Measurements from ENCODE around the gene DPYSL4.

The DPYSL4 gene

GRCh38 chr10:132201111-132201969 is 14.6 kb downstream of the DPYSL4 start:
- H3K36me3 ChIP-seq (ENCODE audit: insufficient read depth, low read length): no peaks in the 10 kb centered on the region

DNA sequence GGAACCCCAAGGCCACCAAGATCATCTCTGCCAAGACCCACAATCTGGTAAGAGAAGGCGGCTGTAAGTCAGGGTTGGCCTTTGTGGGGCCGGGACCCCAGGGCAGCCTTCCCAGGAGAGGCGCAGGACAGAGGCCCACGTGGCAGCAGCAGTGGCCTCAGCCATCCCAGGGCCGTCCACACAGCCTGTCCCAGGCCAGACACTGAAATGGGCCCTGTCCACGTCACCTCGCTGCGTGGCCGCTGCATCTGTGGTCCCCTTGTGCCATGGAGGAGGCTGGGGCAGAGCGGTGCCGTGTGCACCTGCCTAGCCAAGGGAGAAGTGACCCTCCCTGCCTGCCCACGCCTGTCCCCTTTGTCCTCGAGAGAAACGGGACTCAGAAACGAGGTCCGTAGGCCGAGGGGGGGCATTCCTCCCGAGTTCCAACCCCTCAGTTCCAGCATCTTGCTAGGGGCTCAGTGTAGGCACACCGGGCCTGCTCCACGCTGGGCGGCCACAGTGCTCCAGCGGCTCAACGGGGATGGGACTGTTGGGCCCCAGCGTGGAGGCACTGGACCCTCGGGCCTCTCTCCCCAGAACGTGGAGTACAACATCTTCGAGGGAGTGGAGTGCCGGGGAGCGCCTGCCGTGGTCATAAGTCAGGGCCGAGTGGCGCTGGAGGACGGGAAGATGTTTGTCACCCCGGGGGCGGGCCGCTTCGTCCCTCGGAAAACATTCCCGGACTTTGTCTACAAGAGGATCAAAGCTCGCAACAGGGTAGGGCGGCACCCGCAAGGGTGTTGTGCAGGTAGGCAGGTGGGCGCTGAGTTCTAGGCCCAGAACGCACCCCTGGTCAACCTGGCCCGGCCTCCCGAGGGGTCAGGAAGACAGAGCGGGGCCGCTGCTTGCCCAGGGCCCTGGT is 15.6 kb downstream of the DPYSL4 start:
- H3K4me3 ChIP-seq (ENCODE audit: low read depth in 1 of 2, low read length in 2 of 2): no peak overlapping the region
- H3K9me3 ChIP-seq (ENCODE audit: low read length): no peaks in the 10 kb centered on the region
- no peaks in the 10 kb centered on the region for H3K36me3 ChIP-seq (ENCODE audit: insufficient read depth, low read length)
- no peaks in the 10 kb centered on the region for H3K27me3 ChIP-seq (ENCODE audit: control insufficient read depth in 1 of 2, insufficient read depth in 2 of 2, low read length in 2 of 2)
- H3K9ac ChIP-seq (ENCODE audit: low read length): no peak overlapping the region
- H3K4me1 ChIP-seq (ENCODE audit: insufficient read depth, low read length): no peaks in the 10 kb centered on the region
- H3K27ac ChIP-seq (ENCODE audit: low read depth, low read length): no peak overlapping the region

More at GRCh38 chr10:132201111-132201969, 14.6 kb downstream of the DPYSL4 start:
- Histone ChIP-seq H3K4me1 (ENCODE audit: insufficient read depth, low read length) (no peaks in the 10 kb centered on the region), H3K27ac (ENCODE audit: low read depth, low read length) (no peak overlapping the region), H3K27me3 (ENCODE audit: control insufficient read depth in 1 of 2, insufficient read depth in 2 of 2, low read length in 2 of 2) (peaks cover 0 to 2% of the 10 kb centered on the region in 2 donors), H3K9me3 (ENCODE audit: low read length) (no peaks in the 10 kb centered on the region), H3K9ac (ENCODE audit: low read length) (no peak overlapping the region), H3K4me3 (ENCODE audit: low read depth in 1 of 2, low read length in 2 of 2) (no peak overlapping the region)

DNA sequence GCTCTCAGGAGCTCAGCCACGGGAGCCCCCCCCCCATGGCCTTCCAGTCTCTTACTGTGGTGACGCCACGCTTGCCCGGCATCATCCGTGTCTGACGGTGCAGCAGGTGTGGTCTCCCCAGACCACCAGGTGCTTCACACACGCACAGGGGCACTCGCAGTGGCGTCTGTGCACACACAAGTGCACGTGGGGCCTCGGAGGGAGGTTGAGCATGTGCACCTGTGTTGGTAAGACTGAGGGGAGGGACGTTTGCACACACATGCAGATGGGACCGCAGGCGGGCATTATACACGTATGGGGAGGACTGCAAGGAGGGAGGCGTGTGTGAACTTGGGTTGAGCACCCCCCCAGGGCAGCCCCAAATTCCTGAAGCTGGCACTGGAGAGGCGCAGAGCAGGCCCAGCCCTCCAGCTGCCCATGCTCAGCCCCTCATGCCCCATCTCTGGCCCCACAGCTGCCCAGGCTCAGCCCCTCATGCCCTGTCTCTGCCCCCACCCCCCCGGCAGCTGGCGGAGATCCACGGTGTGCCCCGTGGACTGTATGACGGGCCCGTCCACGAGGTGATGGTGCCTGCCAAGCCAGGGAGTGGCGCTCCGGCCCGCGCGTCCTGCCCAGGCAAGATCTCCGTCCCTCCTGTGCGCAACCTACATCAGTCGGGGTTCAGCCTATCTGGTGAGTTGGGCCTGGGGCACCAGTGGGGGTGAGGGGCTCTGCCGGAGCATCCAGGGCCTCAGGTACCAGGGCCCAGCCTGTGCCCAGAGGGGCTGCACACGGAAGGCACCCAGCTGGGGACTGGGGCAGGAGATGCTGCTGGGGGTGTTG is 16.7 kb downstream of the DPYSL4 start:
- H3K9me3 ChIP-seq (ENCODE audit: low read length): no peaks in the 10 kb centered on the region
- no peaks in the 10 kb centered on the region for H3K4me1 ChIP-seq (ENCODE audit: insufficient read depth, low read length)
- H3K36me3 ChIP-seq (ENCODE audit: insufficient read depth, low read length): no peaks in the 10 kb centered on the region
- no peak overlapping the region for H3K27ac ChIP-seq (ENCODE audit: low read depth, low read length)
- no peak overlapping the region for H3K4me3 ChIP-seq (ENCODE audit: low read depth in 1 of 2, low read length in 2 of 2)
- no peaks in the 10 kb centered on the region for H3K27me3 ChIP-seq (ENCODE audit: control insufficient read depth in 1 of 2, insufficient read depth in 2 of 2, low read length in 2 of 2)
- H3K9ac ChIP-seq (ENCODE audit: low read length): no peak overlapping the region

DNA sequence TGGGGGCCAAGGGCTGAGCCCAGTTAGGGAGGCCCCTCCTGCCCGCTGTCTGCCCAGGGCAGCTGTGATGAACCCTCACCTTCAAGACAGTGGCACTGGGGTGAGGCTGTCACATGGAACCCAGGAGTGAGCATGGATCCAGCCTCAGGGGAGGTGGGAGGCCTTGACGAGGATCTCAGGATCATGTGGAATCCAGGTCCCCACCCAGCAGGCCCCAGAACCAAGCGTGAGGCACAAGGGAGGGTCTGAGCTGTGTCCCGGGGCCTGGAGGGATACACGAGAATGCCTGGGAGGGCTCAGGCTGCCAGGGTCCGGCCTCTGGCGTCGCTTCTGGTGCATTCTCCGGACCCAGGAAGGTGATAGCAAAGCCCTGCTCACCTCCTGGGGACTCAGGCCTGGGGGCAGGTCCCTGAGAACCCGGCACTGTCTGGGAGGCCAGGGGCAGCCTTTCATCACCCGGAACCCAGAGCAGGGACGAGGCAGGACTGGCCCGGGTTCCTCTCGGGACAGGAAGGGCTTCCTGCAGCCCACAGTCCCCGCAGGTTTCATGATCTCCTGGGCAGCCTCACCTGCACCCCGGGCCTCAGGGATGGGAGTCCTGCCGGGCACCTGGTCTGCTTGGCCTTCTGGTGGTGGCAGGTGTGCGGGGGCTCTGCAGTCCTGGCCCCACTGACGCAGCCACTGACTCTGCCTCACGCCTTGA is 17.5 kb downstream of the DPYSL4 start:
- H3K9ac ChIP-seq (ENCODE audit: low read length): no peak overlapping the region
- H3K4me3 ChIP-seq (ENCODE audit: low read depth in 1 of 2, low read length in 2 of 2): no peak overlapping the region
- H3K27me3 ChIP-seq (ENCODE audit: control insufficient read depth in 1 of 2, insufficient read depth in 2 of 2, low read length in 2 of 2): no peaks in the 10 kb centered on the region
- no peaks in the 10 kb centered on the region for H3K4me1 ChIP-seq (ENCODE audit: insufficient read depth, low read length)
- H3K36me3 ChIP-seq (ENCODE audit: insufficient read depth, low read length): no peaks in the 10 kb centered on the region
- H3K27ac ChIP-seq (ENCODE audit: low read depth, low read length): no peak overlapping the region
- no peaks in the 10 kb centered on the region for H3K9me3 ChIP-seq (ENCODE audit: low read length)

- Histone ChIP-seq H3K4me1 (ENCODE audit: insufficient read depth, low read length) (no peaks in the 10 kb centered on the region), H3K9me3 (ENCODE audit: low read length) (no peaks in the 10 kb centered on the region), H3K4me3 (ENCODE audit: low read depth in 1 of 2, low read length in 2 of 2) (no peak overlapping the region), H3K27me3 (ENCODE audit: control insufficient read depth in 1 of 2, insufficient read depth in 2 of 2, low read length in 2 of 2) (no peaks in the 10 kb centered on the region), H3K27ac (ENCODE audit: low read depth, low read length) (no peak overlapping the region), H3K36me3 (ENCODE audit: insufficient read depth, low read length) (no peaks in the 10 kb centered on the region), H3K9ac (ENCODE audit: low read length) (no peak overlapping the region)
These were observed 18.2 kb downstream of the DPYSL4 start for GRCh38 chr10:132204781-132205473.

- Histone ChIP-seq H3K9ac (ENCODE audit: low read length) (no peak overlapping the region), H3K9me3 (ENCODE audit: low read length) (no peaks in the 10 kb centered on the region), H3K4me1 (ENCODE audit: insufficient read depth, low read length) (no peaks in the 10 kb centered on the region), H3K27ac (ENCODE audit: low read depth, low read length) (no peak overlapping the region), H3K36me3 (ENCODE audit: insufficient read depth, low read length) (no peaks in the 10 kb centered on the region), H3K27me3 (ENCODE audit: control insufficient read depth in 1 of 2, insufficient read depth in 2 of 2, low read length in 2 of 2) (no peaks in the 10 kb centered on the region), H3K4me3 (ENCODE audit: low read depth in 1 of 2, low read length in 2 of 2) (no peak overlapping the region)
These were observed 19.1 kb downstream of the DPYSL4 start for GRCh38 chr10:132205650-132206376.

DNA sequence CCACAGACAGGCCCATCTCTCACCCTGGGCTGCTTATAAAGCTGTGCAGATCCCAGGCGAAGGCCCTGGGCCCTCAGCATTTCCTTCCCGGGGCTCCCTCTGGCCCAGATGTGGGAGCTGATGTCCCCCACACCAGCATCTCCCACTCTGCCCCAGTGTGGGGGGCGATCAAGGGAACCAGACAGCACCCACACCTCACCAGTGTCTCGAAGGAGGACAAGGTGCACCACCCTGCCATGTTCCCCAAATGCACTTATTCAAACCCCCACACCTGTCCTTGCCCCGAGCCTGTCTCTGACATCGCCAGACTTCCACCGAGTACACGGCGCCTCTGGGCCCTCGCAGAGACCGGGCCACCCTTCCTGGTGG is 19.6 kb downstream of the DPYSL4 start:
- H3K27me3 ChIP-seq (ENCODE audit: control insufficient read depth in 1 of 2, insufficient read depth in 2 of 2, low read length in 2 of 2): no peaks in the 10 kb centered on the region
- H3K9ac ChIP-seq (ENCODE audit: low read length): no peak overlapping the region
- H3K36me3 ChIP-seq (ENCODE audit: insufficient read depth, low read length): no peaks in the 10 kb centered on the region
- H3K4me3 ChIP-seq (ENCODE audit: low read depth in 1 of 2, low read length in 2 of 2): no peak overlapping the region
- no peaks in the 10 kb centered on the region for H3K4me1 ChIP-seq (ENCODE audit: insufficient read depth, low read length)
- no peak overlapping the region for H3K27ac ChIP-seq (ENCODE audit: low read depth, low read length)
- H3K9me3 ChIP-seq (ENCODE audit: low read length): no peaks in the 10 kb centered on the region

DNA sequence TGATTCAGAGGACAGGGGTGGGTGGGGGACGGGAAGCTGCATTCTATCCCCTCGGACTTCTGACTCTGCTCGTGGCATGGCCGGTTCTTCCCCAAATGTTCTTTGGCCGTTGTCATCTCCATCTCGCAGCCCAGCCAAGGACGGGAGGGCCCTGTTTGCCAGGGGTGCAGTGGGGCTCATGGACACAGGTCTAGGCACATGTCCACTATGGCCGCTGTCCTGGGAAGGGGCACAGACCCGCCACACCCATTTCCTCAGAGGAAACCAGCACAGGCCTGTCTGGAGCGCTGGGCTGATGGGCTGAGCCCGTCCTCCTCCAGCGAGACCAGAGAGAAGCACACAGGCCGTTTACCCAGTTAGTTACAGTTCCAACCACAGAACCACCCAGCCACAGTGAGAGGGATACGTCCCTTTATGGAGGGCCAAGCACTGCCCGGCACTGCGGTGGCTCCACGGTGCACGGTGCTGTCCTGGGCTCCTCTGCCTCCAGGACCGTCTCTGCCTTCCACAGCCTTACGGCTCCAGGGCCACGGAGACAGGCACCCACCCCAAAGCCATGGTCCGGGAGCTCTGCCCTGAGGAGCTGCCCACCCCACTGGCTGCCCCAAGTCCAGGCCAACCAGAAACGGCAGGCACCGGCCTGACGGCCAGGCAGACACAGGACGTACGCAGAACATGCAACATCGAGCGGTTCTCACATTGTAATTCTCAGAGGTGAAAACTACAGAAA is 20.2 kb downstream of the DPYSL4 start:
- no peak overlapping the region for H3K9ac ChIP-seq (ENCODE audit: low read length)
- no peak overlapping the region for H3K4me3 ChIP-seq (ENCODE audit: low read depth in 1 of 2, low read length in 2 of 2)
- no peak overlapping the region for H3K27ac ChIP-seq (ENCODE audit: low read depth, low read length)
- no peaks in the 10 kb centered on the region for H3K27me3 ChIP-seq (ENCODE audit: control insufficient read depth in 1 of 2, insufficient read depth in 2 of 2, low read length in 2 of 2)
- H3K4me1 ChIP-seq (ENCODE audit: insufficient read depth, low read length): no peaks in the 10 kb centered on the region
- no peaks in the 10 kb centered on the region for H3K9me3 ChIP-seq (ENCODE audit: low read length)
- no peaks in the 10 kb centered on the region for H3K36me3 ChIP-seq (ENCODE audit: insufficient read depth, low read length)

DNA sequence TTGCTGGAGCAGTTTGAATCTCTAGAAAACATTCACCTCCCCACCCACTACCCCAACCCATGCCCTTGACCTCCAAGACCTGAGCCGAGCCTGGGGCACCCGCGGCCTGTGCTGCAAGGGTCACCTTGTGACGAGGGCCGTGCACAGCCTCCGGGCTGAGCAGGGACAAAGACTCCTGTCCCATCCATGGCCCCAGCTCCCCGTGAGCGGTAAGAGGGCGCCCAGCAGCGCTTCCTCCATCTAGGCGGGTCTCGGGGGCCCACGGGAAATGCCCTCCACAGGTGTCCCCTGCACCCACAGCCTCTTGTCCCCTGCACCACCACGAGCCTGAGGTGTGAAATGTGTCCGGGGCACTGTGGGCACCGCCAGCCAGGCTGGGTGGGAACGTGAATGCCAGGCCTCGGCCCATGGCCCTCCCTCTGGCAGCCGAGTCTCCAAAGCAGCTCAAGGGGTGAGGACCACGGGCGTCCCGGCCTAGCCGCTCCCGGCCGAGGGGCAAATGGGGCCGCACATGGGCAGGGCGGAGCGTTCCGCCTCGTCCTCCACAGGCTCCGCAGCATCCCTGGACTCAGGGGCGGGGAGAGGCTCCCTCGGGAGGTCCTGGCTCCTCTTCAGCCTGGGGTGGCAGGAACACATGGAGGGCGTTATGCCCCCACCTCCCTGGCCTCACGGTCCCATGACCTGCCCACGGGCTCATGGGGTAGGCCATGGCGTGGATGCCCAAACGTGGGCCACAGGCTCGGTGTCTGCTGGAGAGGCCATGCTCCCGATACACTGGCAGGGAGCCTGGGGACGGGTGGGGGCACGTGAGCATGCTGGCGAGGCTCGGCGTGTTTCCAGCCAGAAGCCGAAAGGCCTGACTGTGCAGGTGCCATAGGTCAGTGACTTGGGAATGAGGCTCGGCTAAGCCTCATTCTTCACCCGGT is 21.1 kb downstream of the DPYSL4 start:
- Histone ChIP-seq H3K36me3 (ENCODE audit: insufficient read depth, low read length) (no peaks in the 10 kb centered on the region), H3K9ac (ENCODE audit: low read length) (no peak overlapping the region), H3K9me3 (ENCODE audit: low read length) (no peaks in the 10 kb centered on the region), H3K4me1 (ENCODE audit: insufficient read depth, low read length) (no peaks in the 10 kb centered on the region), H3K27ac (ENCODE audit: low read depth, low read length) (no peak overlapping the region), H3K4me3 (ENCODE audit: low read depth in 1 of 2, low read length in 2 of 2) (no peak overlapping the region), H3K27me3 (ENCODE audit: control insufficient read depth in 1 of 2, insufficient read depth in 2 of 2, low read length in 2 of 2) (no peaks in the 10 kb centered on the region)

All from muscle layer of colon (tissue), 2 donors.